Measurements from ENCODE around the gene NRG3. TPM values are rescaled to one million over a fixed set of nuclear protein-coding genes. Genes with fewer than 3 reads are reported as not detected.

Gene NRG3
- total RNA-seq, 2 donors from 2014 or later, result 1.7 to 2.3 TPM

DNA sequence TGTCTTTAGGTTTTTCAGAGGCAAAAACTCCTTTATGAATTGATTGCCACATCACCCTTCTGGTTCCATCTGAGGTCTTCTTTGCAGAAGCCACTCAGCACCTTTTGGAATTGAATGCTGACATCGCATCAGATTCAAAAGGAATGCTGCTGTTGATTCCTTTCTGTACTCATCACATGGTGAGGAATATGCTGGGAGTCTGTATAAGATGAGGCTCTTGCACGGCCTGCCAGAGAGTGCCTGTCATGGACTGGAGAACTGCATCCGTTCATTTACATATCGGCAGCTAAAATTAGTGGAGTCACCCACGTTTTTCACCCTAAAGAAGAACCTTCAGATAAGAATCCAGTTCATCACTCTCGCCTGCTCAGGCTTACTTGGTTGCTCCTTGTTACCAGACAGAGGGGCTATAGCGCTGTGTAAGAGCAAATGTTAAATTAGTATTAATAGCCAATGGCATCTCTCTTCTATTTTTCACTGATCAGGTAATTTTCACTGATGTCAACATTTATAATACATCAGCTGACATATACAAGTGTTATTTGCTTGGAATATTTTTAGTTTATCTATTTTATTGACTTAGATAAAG, 14.3 kb downstream of the NRG3 start:
- 81 to 88% methylated on average over 5 to 7 of the region's 7 CpGs for WGBS, 2 experiments (ENCODE audit: insufficient coverage in 1 of 2, insufficient read length in 1 of 2)
- DNase-seq, result no peak
- H3K27ac ChIP-seq (ENCODE audit: low read depth, low read length), result no peak overlapping the region
- Mint-ChIP-seq H3K9me3 (no peaks in the 10 kb centered on the region), H3K27ac (no peak overlapping the region), H3K4me3 (no peak overlapping the region), H3K4me1 (peaks cover 13% of the 10 kb centered on the region), H3K36me3 (ENCODE audit: low read depth) (no peaks in the 10 kb centered on the region), H3K27me3 (ENCODE audit: insufficient read depth) (no peaks in the 10 kb centered on the region)
- H3K36me3 ChIP-seq (ENCODE audit: control insufficient read depth, insufficient read depth, low read length), result no peaks in the 10 kb centered on the region
- no peaks in the 10 kb centered on the region for H3K9me3 ChIP-seq (ENCODE audit: control insufficient read depth, low read length)
- TF ChIP-seq, protein P1, sequence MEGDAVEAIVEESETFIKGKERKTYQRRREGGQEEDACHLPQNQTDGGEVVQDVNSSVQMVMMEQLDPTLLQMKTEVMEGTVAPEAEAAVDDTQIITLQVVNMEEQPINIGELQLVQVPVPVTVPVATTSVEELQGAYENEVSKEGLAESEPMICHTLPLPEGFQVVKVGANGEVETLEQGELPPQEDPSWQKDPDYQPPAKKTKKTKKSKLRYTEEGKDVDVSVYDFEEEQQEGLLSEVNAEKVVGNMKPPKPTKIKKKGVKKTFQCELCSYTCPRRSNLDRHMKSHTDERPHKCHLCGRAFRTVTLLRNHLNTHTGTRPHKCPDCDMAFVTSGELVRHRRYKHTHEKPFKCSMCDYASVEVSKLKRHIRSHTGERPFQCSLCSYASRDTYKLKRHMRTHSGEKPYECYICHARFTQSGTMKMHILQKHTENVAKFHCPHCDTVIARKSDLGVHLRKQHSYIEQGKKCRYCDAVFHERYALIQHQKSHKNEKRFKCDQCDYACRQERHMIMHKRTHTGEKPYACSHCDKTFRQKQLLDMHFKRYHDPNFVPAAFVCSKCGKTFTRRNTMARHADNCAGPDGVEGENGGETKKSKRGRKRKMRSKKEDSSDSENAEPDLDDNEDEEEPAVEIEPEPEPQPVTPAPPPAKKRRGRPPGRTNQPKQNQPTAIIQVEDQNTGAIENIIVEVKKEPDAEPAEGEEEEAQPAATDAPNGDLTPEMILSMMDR (conservative IDR thresholded peaks at IDR 0.05), result no peak
- no peaks in the 10 kb centered on the region for H3K4me1 ChIP-seq (ENCODE audit: control insufficient read depth, insufficient read depth, low read length)
- H3K27me3 ChIP-seq (ENCODE audit: control insufficient read depth, insufficient read depth, low read length, poor library complexity, severe bottlenecking), result no peaks in the 10 kb centered on the region
- H3K4me3 ChIP-seq (ENCODE audit: low read length), result no peak overlapping the region
- no peak overlapping the region for H3K9ac ChIP-seq (ENCODE audit: extremely low read depth, low read length, poor library complexity, severe bottlenecking)

DNA sequence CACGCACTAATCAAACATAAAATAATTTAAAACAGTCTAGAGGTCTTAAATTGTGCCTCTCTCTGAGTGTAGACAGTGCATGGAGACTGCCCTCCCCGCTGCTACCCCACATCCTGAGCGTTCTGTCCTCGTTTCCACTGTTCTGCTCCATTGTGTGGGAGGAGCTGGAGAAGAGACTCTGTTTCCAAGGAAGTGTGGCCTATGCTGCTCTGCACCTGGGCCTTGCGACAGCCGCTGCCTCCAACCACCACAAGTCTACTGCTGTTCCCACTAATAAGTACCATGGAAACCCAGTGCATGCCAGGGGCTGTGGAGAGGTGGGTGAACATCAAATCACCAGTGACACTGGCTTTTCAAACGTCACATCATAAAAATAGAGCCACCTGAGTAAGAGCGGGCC, 19.6 kb downstream of the NRG3 start:
- TF ChIP-seq, protein P1 (conservative IDR thresholded peaks at IDR 0.05), result no peak
- no peaks in the 10 kb centered on the region for H3K36me3 Mint-ChIP-seq (ENCODE audit: low read depth)
- peaks cover 9% of the 10 kb centered on the region for H3K4me1 ChIP-seq (ENCODE audit: control insufficient read depth, insufficient read depth, low read length)
- no peak overlapping the region for H3K4me3 ChIP-seq (ENCODE audit: low read length)
- H3K27ac Mint-ChIP-seq, result no peak overlapping the region
- H3K9me3 Mint-ChIP-seq, result no peaks in the 10 kb centered on the region
- no peaks in the 10 kb centered on the region for H3K27me3 ChIP-seq (ENCODE audit: control insufficient read depth, insufficient read depth, low read length, poor library complexity, severe bottlenecking)
- H3K36me3 ChIP-seq (ENCODE audit: control insufficient read depth, insufficient read depth, low read length), result no peaks in the 10 kb centered on the region
- H3K9ac ChIP-seq (ENCODE audit: extremely low read depth, low read length, poor library complexity, severe bottlenecking), result no peak overlapping the region
- H3K4me1 Mint-ChIP-seq, result peaks cover 12% of the 10 kb centered on the region
- H3K9me3 ChIP-seq (ENCODE audit: control insufficient read depth, low read length), result no peaks in the 10 kb centered on the region
- WGBS, 2 experiments (ENCODE audit: insufficient coverage in 1 of 2, insufficient read length in 1 of 2), result 95 to 100% methylated on average over 4 to 8 of the region's 8 CpGs
- DNase-seq, result no peak
- no peaks in the 10 kb centered on the region for H3K27me3 Mint-ChIP-seq (ENCODE audit: insufficient read depth)
- H3K4me3 Mint-ChIP-seq, result no peak overlapping the region
- H3K27ac ChIP-seq (ENCODE audit: low read depth, low read length), result no peak overlapping the region

DNA sequence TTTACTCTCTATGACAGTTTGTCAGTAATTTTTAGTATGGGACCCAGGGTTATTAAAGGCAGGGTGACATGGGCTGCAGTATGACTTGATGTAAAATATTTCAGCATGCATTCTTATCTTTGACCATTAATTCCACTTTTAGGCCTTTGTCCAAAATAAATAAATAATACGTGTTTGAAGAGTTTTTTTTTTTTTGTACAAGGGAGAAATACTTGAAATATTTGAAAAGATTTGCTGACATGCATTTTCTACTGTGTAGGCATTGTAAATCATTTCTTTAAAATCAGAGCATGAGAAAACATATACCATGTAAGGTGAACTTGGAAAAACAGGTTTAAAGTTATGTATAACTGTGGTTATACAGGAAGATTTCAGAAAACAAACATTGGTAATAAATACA, 23.5 kb downstream of the NRG3 start:
- no peaks in the 10 kb centered on the region for H3K36me3 Mint-ChIP-seq (ENCODE audit: low read depth)
- H3K4me3 Mint-ChIP-seq, result no peak overlapping the region
- H3K36me3 ChIP-seq (ENCODE audit: control insufficient read depth, insufficient read depth, low read length), result no peaks in the 10 kb centered on the region
- H3K4me1 ChIP-seq (ENCODE audit: control insufficient read depth, insufficient read depth, low read length), result peaks cover 9% of the 10 kb centered on the region
- H3K4me1 Mint-ChIP-seq, result peaks cover 7% of the 10 kb centered on the region
- DNase-seq, result no peak
- no peaks in the 10 kb centered on the region for H3K27me3 ChIP-seq (ENCODE audit: control insufficient read depth, insufficient read depth, low read length, poor library complexity, severe bottlenecking)
- H3K9me3 Mint-ChIP-seq, result no peaks in the 10 kb centered on the region
- H3K27ac Mint-ChIP-seq, result no peak overlapping the region
- TF ChIP-seq, protein P1 (conservative IDR thresholded peaks at IDR 0.05), result no peak
- WGBS, 2 experiments (ENCODE audit: insufficient coverage in 1 of 2, insufficient read length in 1 of 2), result 78% methylated on average over 1 of the region's 1 CpG; no CpG with 5 or more reads in 1 of the 2 experiments
- no peaks in the 10 kb centered on the region for H3K9me3 ChIP-seq (ENCODE audit: control insufficient read depth, low read length)
- no peak overlapping the region for H3K27ac ChIP-seq (ENCODE audit: low read depth, low read length)
- H3K4me3 ChIP-seq (ENCODE audit: low read length), result no peak overlapping the region
- H3K9ac ChIP-seq (ENCODE audit: extremely low read depth, low read length, poor library complexity, severe bottlenecking), result no peak overlapping the region
- H3K27me3 Mint-ChIP-seq (ENCODE audit: insufficient read depth), result no peaks in the 10 kb centered on the region

Data from endodermal cell (in vitro differentiated cells).